ENCODE data around the gene VASH2.

DNA sequence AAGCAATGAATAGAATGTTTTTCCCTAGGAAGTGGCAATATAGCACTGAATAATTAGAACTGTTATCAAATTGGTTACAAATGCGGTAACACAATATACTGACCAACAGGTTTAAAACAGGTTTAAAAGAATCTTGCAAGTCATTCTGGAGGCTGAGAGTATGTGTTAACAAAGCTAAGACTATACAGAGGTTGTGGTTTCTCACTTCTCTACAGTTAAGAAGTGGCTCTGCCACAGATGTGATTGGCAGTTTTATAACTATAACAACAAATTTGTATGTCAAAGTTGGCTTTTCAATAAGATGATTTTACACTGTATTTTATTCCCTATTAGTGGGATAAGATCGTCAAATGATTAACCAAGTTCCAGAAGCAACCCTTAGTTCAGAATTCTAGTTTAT, 58.2 kb downstream of the VASH2 start:
- no peak for TF ChIP-seq OSR1 (CRISPR knock-in tag; IDR thresholded peaks at IDR 0.05)
- no peak for TF ChIP-seq ESRRG (CRISPR knock-in tag; IDR thresholded peaks at IDR 0.05)
- TF ChIP-seq CSDC2 (CRISPR knock-in tag; IDR thresholded peaks at IDR 0.05) = no peak
- no peak for TF ChIP-seq RARB (CRISPR knock-in tag; IDR thresholded peaks at IDR 0.05)
- TF ChIP-seq, protein P1, sequence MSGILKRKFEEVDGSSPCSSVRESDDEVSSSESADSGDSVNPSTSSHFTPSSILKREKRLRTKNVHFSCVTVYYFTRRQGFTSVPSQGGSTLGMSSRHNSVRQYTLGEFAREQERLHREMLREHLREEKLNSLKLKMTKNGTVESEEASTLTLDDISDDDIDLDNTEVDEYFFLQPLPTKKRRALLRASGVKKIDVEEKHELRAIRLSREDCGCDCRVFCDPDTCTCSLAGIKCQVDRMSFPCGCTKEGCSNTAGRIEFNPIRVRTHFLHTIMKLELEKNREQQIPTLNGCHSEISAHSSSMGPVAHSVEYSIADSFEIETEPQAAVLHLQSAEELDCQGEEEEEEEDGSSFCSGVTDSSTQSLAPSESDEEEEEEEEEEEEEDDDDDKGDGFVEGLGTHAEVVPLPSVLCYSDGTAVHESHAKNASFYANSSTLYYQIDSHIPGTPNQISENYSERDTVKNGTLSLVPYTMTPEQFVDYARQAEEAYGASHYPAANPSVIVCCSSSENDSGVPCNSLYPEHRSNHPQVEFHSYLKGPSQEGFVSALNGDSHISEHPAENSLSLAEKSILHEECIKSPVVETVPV (CRISPR knock-in tag; IDR thresholded peaks at IDR 0.05) = no peak
- no peak for TF ChIP-seq ZNF565 (CRISPR knock-in tag; conservative IDR thresholded peaks at IDR 0.05; ENCODE audit: low read depth)

Measured in SK-N-SH treated with all-trans-retinoic acid at 6 μM for 48 hours (cell line).